Measurements from ENCODE around the gene RBM8A. TPM values are rescaled to one million over a fixed set of nuclear protein-coding genes. Genes with fewer than 3 reads are reported as not detected.

The RBM8A gene
- total RNA-seq, 4 donors from 2014 or later = 75.7 to 135 (median 117) TPM

DNA sequence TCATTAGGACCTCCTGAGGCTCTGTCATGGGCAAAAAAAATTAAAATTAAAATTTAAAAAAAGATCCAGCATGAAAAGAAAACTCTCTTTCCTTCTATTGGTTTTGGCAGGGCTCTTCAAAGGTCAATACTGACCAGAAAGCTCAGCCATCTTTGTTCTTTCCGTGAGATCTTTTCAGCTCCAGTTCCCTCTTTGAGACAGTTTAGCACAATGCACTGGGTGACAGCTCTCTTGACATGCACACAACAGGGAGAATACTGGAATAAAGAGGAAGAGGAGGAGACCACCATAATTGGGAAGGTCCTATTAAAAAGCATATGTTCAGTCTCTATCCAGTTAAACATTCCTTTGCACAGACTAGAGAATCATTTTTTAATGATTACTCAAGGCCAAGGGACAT lies 24.2 kb upstream of the RBM8A start:
- H3K36me3 ChIP-seq = peaks cover 0 to 14% of the 10 kb centered on the region in 2 donors
- ATAC-seq = no peak
- no peak overlapping the region for H3K4me3 ChIP-seq
- H3K27me3 ChIP-seq = no peaks in the 10 kb centered on the region
- H3K27ac ChIP-seq = no peak overlapping the region
- H3K4me1 ChIP-seq = peaks cover 16 to 87% (median 20%) of the 10 kb centered on the region in 3 donors
- no peaks in the 10 kb centered on the region for H3K9me3 ChIP-seq
- WGBS, 2 donors (ENCODE audit: low coverage in 1 of 2) = 58 to 80% methylated on average over 1 of the region's 1 CpG
- TF ChIP-seq POLR2AphosphoS5 (IDR thresholded peaks at IDR 0.05) (no peak), EP300 (IDR thresholded peaks at IDR 0.05) (no peak), POLR2A (IDR thresholded peaks at IDR 0.05) (no peak)

DNA sequence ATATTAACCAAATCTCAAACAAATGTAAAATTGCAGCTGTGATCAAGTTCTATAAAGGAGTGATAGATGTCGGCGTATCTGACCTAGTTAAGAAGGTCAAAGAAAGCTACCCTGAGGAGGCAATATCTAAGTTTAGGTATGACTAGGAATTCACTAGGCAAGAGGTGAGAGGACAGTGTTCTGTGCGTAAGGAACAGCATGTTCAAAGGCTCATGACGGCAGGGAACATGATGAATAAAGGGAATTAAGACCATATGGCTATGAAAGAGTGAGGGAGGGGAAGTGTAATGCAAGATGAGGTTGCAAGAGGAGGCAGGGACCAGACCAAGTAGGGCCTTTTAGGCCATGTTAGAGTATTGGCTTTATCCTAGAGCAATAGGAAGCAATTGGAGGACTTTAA lies 21.9 kb upstream of the RBM8A start:
- WGBS, 2 donors (ENCODE audit: low coverage in 1 of 2) = 67 to 82% methylated on average over 2 to 4 of the region's 4 CpGs
- no peaks in the 10 kb centered on the region for H3K9me3 ChIP-seq
- H3K27me3 ChIP-seq = no peaks in the 10 kb centered on the region
- peaks cover 0 to 37% of the 10 kb centered on the region in 2 donors for H3K36me3 ChIP-seq
- peaks cover 3 to 64% (median 9%) of the 10 kb centered on the region in 3 donors for H3K4me1 ChIP-seq
- TF ChIP-seq, protein P1, sequence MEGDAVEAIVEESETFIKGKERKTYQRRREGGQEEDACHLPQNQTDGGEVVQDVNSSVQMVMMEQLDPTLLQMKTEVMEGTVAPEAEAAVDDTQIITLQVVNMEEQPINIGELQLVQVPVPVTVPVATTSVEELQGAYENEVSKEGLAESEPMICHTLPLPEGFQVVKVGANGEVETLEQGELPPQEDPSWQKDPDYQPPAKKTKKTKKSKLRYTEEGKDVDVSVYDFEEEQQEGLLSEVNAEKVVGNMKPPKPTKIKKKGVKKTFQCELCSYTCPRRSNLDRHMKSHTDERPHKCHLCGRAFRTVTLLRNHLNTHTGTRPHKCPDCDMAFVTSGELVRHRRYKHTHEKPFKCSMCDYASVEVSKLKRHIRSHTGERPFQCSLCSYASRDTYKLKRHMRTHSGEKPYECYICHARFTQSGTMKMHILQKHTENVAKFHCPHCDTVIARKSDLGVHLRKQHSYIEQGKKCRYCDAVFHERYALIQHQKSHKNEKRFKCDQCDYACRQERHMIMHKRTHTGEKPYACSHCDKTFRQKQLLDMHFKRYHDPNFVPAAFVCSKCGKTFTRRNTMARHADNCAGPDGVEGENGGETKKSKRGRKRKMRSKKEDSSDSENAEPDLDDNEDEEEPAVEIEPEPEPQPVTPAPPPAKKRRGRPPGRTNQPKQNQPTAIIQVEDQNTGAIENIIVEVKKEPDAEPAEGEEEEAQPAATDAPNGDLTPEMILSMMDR (IDR thresholded peaks at IDR 0.05) = no peak
- peak; percentile 27 for TF ChIP-seq POLR2AphosphoS5 (IDR thresholded peaks at IDR 0.05)
- H3K27ac ChIP-seq = no peak overlapping the region
- no peak for ATAC-seq
- no peak overlapping the region for H3K4me3 ChIP-seq

DNA sequence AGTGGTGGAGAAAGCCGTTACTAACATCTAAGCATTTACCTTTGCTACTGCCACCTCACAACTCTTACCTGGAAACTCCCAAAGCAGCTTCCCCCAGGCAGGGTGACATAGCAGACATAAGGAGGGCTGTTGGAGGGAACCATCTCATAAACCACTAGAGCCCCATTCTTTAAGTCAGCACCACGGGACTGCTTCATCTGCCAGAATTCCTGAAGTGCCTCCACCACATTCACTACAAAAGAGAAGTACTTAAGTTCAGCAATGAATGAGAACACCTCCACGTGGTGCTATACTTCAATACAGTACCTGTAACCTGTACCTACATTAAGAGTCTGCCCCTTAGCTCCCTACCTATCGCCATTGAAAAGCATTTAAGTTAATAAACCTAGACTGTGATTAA lies 20.3 kb upstream of the RBM8A start:
- Histone ChIP-seq H3K9me3 (no peaks in the 10 kb centered on the region), H3K4me3 (no peak overlapping the region), H3K36me3 (peaks cover 0 to 53% of the 10 kb centered on the region in 2 donors), H3K4me1 (peaks cover 0 to 47% (median 6%) of the 10 kb centered on the region in 3 donors), H3K27me3 (no peaks in the 10 kb centered on the region), H3K27ac (no peak overlapping the region)
- ATAC-seq = no peak
- whole genome bisulfite sequencing, 2 donors (ENCODE audit: low coverage in 1 of 2) = 50 to 70% methylated on average over 4 of the region's 4 CpGs
- no peak for TF ChIP-seq EP300 (IDR thresholded peaks at IDR 0.05)
- TF ChIP-seq POLR2AphosphoS5 (IDR thresholded peaks at IDR 0.05) = no peak
- TF ChIP-seq, protein P1 (IDR thresholded peaks at IDR 0.05) = no peak
- no peak for TF ChIP-seq POLR2A (IDR thresholded peaks at IDR 0.05)

DNA sequence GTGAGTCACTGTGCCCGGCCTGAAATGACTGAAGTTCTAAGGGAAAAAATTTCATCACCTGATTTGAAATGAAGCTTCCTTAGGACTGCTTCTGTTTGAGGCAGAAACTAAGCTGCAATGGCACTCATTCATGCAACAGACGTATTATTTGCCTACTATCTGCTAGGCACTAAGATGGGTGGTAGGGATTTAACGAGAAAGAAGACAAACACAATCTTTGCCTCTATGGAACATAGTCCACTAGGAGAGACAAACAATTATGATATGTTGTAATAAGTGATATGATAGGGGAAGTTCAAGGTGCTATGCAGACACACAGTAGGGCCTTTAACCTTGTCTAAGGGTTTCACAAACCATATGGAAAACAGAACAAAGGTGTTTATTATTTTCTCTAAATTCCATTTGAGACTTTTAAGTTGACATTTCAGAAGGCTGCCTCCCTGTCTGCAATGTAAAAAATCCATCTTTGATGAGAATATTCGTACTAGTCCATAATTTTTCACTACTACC lies 19.2 kb upstream of the RBM8A start:
- 81 to 94% methylated on average over 2 to 3 of the region's 4 CpGs for WGBS, 2 donors (ENCODE audit: low coverage in 1 of 2)
- Histone ChIP-seq H3K27me3 (no peaks in the 10 kb centered on the region), H3K36me3 (peaks cover 0 to 64% of the 10 kb centered on the region in 2 donors), H3K9me3 (no peaks in the 10 kb centered on the region), H3K4me3 (no peak overlapping the region), H3K27ac (no peak overlapping the region), H3K4me1 (peaks cover 0 to 37% (median 6%) of the 10 kb centered on the region in 3 donors)
- no peak for ATAC-seq
- TF ChIP-seq POLR2A (IDR thresholded peaks at IDR 0.05) (no peak), POLR2AphosphoS5 (IDR thresholded peaks at IDR 0.05) (no peak)

DNA sequence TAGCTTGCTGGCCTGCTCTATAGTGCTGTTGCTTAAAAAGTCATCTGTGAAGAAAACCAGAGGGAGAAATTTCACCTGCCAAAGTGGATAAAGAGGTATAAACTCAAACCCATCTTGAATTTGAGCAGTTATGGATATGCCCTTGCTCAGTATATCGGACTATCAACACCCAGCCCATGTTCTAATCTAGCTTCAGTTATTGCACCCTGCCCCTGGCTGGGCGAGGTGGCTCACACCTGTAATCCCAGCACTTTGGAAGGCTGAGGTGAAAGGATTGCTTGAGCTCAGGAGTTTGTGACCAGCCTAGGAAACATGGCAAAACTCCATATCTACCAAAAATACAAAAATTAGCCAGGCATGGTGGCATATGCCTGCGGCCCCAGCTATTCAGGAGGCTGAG lies 17.2 kb upstream of the RBM8A start:
- Histone ChIP-seq H3K27me3 (no peaks in the 10 kb centered on the region), H3K4me1 (peaks cover 0 to 17% (median 6%) of the 10 kb centered on the region in 3 donors), H3K4me3 (no peak overlapping the region), H3K36me3 (peaks cover 0 to 79% of the 10 kb centered on the region in 2 donors), H3K27ac (no peak overlapping the region), H3K9me3 (no peaks in the 10 kb centered on the region)
- no peak for ATAC-seq
- no peak for TF ChIP-seq POLR2AphosphoS5 (IDR thresholded peaks at IDR 0.05)
- no peak for TF ChIP-seq EP300 (IDR thresholded peaks at IDR 0.05)
- no peak for TF ChIP-seq POLR2A (IDR thresholded peaks at IDR 0.05)
- TF ChIP-seq, protein P1 (IDR thresholded peaks at IDR 0.05) = no peak
- WGBS, 2 donors (ENCODE audit: low coverage in 1 of 2) = 92 to 100% methylated on average over 1 to 2 of the region's 3 CpGs

DNA sequence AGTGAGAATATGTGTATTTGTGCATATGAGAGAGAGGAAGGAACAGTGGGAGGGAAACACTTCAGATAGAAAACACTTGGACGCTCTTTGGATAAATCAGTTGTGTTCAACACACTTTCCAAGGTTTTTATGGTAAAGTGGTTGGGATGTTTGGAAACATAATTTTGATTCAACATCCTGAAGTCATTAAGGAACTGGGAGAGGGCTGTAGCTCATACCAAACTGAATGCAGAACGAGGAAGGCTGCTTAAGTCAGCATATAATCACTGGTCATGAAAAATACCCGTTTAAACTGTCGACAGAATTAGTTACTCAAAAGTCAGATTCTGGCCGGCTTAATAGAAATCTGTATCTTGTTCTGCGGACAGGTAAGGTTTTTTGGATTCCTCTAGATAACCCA lies 15.6 kb upstream of the RBM8A start:
- 75 to 77% methylated on average over 3 to 6 of the region's 6 CpGs for WGBS, 2 donors (ENCODE audit: low coverage in 1 of 2)
- Histone ChIP-seq H3K4me1 (peaks cover 0 to 6% (median 0%) of the 10 kb centered on the region in 3 donors), H3K27ac (no peak overlapping the region), H3K9me3 (no peaks in the 10 kb centered on the region), H3K27me3 (no peaks in the 10 kb centered on the region), H3K36me3 (peaks cover 0 to 93% of the 10 kb centered on the region in 2 donors), H3K4me3 (no peak overlapping the region)
- TF ChIP-seq POLR2AphosphoS5 (IDR thresholded peaks at IDR 0.05) (no peak), EP300 (IDR thresholded peaks at IDR 0.05) (no peak), POLR2A (IDR thresholded peaks at IDR 0.05) (no peak)
- TF ChIP-seq, protein P1 (IDR thresholded peaks at IDR 0.05) = no peak
- no peak for ATAC-seq

Data from gastroesophageal sphincter (tissue), 4 donors.